ENCODE measurements around the gene P4HB.

Gene P4HB

DNA sequence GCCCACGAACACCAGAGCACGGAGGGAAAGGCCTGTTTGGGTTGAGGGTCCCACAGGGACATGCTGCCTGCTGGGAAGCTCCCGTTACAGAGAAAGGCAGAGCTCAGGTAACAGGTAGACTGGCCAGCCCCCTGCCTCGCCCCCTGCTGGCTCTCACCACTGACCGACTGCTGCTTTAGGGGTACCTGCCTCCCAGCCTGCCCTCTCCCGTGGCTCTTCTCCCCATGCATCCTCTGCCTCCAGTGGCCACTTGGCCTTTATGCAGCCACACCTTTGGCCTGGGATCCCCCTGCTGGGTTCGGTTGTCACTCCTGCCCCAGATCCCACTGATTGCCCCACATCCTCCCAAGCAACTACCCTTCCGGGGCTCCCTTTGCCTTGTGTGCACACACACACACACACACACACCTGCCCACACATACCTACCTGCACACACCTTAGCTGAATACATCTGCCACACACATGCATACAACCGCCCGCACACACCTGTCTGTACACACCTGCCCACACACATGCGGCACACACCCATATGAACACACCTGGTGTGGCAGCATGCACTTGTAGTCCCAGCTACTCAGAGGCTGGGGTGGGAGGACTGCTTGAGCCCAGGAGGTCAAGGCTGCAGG lies 34.4 kb downstream of the P4HB start:
- no peak for DNase-seq

DNA sequence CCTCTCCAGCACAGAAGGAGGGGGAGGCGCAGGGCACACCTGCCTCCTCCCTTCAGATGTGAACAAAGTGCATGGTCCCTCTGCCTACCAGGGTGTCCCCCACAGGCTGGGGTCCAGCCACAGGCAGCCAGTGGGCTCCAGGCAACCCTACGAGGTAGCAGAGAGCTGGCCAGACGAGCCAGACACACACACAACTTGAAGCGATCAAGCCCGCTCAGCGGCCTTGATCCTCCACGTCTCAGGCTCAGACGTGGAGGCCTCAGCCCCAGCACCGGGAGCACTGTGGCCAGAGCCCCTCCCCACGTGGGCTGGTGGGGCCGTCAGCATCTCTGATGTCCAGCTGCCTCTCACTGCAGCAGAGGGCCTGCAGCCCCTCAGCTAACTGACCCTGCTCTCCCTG lies 35.7 kb downstream of the P4HB start:
- DNase-seq, result no peak

DNA sequence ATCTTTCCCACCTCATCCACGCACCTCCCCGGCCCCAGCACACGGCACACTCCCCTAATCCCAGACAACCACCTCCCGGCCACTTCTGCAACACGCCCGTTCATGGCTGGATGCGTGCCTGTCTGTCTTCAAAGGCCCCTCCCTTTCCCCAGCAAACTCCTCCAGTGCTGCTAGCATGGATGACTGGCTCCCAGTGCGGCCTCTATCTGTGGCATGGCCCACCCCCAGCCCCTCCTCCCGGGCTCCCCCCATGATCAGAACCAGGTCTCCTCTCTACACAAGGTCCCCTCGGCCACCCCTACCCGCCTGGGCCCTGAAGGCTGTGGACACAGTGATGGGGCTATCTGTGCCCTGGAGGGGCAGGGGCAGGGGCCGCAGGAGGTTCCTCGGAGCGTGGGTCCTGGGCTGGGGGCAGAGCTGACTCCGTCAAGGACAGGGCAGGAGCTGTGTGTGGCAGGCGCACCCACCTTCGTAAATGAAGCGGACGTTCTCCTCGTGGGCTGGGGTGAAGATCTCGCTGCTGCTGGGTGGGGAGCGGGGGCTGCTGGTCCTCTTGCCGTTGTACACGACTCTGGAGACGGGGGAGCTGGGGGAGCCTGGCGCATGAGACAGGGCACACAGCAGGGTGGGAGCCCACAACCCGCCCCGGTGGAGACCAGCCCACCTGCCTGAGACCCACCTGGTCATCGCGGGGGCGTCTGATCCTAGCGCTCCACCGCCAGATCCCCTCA lies 36.4 kb downstream of the P4HB start:
- DNase-seq, result no peak

GRCh38 chr17:81822996-81823819 lies 37.1 kb downstream of the P4HB start:
- no peak for DNase-seq

DNA sequence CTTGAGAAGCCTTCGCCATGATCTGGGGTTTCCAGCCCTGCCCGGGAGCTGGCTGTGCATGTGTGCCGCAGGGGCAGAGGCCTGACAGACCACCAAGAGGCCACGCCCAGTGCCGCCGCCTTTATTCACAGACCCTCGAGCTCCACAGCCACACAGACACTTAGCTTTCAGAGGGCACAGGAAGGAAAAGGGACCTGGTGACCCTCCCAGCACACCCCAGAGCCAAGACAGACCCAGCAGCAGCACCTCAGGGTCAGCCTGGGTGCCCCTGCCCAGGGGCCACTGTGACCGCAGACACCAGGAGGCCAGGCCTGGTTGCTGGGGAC lies 38.1 kb downstream of the P4HB start:
- DNase-seq, result no peak

DNA sequence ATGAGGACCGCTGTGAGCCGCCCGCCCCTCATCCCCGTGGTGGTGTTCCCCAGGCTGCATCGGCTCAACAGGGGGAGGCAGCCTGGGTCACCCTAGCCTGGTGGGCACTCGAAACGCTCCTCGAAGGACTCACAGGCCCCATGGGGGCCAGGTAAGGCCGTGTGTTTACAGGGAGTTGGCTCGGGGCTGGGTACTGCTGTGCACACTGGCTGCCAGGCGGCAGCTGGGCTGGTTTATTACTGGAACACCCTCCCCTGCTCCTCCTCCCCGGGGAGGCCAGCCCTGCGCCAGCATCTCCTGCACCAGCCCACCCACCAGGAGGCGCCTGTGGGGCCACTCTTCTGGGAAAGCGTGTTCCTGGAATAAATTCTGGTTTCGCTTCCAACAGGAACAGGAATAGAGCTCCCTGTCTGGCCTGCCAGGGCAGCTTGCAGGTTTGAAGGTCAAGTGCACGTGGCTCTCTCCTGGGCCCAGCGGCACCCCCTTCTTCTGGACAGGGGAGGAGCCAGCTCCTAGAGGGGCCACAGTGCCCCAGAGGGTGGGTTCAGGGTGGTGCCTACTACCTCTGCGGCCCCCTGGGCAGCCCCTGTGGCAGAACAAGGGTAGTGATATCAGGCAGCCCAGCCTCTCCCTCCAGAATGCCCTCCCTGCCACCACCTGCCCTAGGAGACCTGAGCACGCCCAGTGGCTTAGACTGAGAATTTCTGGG lies 38.6 kb downstream of the P4HB start:
- DNase-seq, result peak; percentile 44

GRCh38 chr17:81821147-81821546 lies 39.2 kb downstream of the P4HB start:
- DNase-seq, result no peak

DNA sequence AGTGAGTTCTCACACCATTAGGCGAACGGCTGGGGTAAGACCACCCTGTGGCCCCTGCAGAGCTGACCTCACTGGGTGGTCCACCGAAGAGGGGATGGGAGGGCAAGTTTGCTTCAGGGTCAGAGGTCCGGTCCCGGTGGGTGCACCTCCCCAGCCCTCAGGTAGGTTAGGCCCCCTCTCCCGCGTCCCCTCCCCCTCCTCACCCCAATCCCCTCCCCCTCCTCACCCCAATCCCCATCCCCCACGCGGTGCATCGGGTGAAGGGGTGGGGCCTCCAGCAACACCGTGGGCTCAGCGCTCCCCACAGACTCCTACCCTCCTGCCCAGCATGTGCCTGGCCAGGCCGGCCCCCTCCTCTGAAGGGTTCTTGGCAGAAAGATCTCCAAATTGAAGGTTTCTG lies 40.6 kb downstream of the P4HB start:
- no peak for DNase-seq

DNA sequence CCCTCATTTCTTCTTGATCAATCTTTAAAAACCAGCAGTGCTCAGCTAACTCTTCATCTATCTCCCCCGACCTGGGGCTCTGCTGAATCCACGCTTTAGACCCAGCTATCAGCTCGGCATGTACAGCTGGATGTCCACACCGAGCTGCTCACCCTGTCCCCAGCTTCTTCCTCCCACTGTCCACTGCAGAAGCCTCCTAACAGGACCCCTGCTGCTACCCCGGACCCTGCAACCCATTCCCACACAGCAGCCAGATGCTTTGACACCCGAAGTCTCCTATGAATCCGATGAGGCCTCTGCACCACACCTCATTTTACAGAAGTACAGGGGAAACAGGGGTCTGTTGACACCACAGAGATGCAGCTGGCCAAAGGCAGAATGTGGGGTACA lies 42.6 kb downstream of the P4HB start:
- no peak for DNase-seq

DNA sequence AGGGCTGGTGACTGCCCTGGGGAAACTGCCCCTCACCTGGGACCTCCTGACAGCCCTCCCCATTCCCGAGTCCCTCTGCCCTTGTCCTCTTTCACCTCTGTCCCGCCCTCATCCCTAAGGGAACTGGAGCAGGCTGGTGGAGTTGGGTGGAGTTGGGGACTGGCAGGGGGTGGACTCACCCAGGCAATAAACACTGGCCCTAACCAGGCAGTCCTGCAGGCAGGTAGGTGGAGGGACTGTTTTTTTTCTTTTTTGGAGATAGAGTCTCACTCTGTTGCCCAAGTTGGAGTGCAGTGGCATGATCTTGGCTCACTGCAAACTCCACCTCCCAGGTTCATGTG lies 44.7 kb downstream of the P4HB start:
- DNase-seq, result no peak

GRCh38 chr17:81814748-81815645 lies 45.3 kb downstream of the P4HB start:
- no peak for DNase-seq

- no peak for DNase-seq
These were observed 46.3 kb downstream of the P4HB start for GRCh38 chr17:81813861-81814683.

- no peak for DNase-seq
These were observed 47.0 kb downstream of the P4HB start for GRCh38 chr17:81813371-81813684.

DNA sequence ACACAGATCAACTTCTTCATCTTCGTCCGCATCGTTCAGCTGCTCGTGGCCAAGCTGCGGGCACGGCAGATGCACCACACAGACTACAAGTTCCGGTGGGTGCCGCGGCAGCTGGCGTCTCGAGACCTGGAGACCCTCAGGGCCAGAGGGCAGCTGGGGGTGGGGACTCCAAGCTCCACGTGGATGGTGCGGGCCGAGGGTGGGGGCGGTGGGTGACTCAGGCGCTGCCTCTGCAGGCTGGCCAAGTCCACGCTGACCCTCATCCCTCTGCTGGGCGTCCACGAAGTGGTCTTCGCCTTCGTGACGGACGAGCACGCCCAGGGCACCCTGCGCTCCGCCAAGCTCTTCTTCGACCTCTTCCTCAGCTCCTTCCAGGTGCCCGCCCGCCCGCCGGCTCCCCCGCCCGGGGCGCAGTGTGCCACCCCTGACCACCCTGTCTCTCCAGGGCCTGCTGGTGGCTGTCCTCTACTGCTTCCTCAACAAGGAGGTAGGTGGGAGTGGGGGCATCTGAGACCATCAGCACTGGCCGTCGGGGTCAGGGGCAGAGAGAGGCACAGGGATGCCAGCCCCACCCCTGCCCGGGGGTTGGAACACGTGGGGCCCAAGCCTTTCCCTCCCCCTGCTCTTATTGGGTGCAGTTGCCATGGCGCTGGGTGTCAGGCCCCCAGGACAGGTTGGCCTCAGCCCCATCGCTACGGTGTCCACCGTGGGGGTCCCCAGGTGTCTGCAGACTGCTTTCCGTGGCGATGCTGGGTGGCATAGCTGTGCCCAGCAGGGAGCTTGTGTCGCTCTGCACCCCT lies 47.6 kb downstream of the P4HB start:
- no peak for DNase-seq

DNA sequence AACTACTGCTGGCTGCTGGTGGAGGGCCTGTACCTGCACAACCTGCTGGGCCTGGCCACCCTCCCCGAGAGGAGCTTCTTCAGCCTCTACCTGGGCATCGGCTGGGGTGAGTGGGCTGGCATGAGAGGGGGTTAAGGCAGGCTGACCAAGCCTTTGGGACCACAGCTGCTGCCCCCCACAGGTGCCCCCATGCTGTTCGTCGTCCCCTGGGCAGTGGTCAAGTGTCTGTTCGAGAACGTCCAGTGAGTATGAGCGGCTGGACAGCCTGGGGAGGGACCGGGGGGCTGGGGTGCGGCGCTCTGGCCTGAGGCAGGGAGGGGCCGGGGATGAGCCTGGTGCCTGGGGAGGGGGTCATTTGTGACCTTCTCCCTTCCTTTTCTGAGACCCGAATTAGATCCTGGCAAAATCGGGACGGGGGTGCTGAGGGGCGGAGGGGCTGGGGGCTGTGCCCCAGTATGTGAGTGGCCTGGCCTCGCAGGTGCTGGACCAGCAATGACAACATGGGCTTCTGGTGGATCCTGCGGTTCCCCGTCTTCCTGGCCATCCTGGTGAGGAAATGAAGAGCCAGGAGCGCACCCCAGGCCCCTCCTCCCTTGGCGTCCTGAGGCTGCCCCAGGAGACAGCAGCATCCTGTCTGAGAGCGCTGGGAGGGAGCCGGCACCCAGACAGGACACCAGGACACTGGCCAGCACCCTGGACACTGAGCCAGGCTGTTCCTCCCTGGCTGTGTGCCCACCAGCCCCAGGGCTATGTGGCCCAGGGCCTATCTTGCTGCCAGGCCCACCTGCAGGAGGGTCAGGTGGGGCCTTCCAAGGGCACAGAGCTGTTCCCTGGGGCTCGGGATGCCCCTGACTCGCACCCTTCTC lies 48.4 kb downstream of the P4HB start:
- no peak for DNase-seq

DNA sequence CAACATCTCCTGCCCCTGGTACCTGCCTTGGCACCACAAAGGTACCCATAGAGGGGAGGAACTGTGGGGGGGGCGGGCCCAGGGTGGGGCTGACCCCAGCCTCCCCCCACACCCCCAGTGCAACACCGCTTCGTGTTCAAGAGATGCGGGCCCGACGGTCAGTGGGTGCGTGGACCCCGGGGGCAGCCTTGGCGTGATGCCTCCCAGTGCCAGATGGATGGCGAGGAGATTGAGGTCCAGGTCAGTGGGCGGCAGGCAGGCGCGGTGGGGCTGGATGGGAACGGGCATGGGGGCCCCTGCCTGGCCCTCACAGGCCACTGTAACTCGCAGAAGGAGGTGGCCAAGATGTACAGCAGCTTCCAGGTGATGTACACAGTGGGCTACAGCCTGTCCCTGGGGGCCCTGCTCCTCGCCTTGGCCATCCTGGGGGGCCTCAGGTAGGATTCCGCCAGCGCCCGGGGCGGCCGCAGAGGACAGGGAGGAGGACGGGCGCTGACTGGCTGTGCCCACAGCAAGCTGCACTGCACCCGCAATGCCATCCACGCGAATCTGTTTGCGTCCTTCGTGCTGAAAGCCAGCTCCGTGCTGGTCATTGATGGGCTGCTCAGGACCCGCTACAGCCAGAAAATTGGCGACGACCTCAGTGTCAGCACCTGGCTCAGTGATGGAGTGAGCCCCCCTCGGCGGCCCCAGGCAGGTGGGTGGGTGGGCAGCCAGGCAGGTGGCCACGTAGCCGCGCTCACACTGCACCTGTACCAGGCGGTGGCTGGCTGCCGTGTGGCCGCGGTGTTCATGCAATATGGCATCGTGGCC lies 49.2 kb downstream of the P4HB start:
- DNase-seq, result no peak

- DNase-seq, result no peak
These were observed 49.9 kb downstream of the P4HB start for GRCh38 chr17:81810476-81810875.

DNA sequence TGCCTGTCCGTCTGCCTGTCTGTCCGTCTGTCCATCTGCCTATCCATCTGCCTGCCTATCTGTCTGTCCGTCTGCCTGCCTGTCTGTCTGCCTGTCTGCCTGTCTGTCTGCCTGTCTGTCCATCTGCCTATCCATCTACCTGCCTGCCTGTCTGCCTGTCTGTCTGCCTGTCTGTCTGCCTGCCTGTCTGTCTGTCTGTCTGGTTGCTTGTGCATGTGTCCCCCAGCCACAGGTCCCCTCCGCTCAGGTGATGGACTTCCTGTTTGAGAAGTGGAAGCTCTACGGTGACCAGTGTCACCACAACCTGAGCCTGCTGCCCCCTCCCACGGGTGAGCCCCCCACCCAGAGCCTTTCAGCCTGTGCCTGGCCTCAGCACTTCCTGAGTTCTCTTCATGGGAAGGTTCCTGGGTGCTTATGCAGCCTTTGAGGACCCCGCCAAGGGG lies 50.8 kb downstream of the P4HB start:
- DNase-seq, result no peak
